Left lobe of liver (tissue), 2 donors: ENCODE data around the gene DUSP11. TPM values are rescaled to one million over a fixed set of nuclear protein-coding genes. Genes with fewer than 3 reads are reported as not detected.
A peak's percentile ranks its signal among the peaks of the same experiment; 100 is the strongest.
"Not testable (repeated sequence)": the region's sequence is repeated elsewhere in the genome, so short reads cannot be mapped to it uniquely, and the experiment has no call there.

Source experiments
- ATAC-seq: fragments of 200-7000 bp; cut with Tn5 transposase; one replicate; pipeline ENCODE4 v1.9.1; 2020; ENCODE audit warnings: mild to moderate bottlenecking, moderate library complexity
- DNase-seq: peaks from one replicate; pipeline ENCODE4 v3.0.0-alpha.2; 2020; ENCODE audit warnings: low spot score
- total RNA-seq: library from RNA; stranded (reverse); gene quantifications from one replicate; pipeline ENCODE4 v1.2.1, GENCODE V29; 2021
- donor health status: DM: no; HTN: no; CAD: no; lungs with moderate emphysema.
- donor health status: DM: no; HTN: yes; CAD: no.

DUSP11 gene
- total RNA-seq, 1 donor from 2014 or later = 6.5 TPM

- ATAC-seq = no peak
- no peak for DNase-seq
Observed at GRCh38 chr2:73776381-73776780, 3.5 kb downstream of the DUSP11 start.

GRCh38 chr2:73772819-73773218, 7.1 kb downstream of the DUSP11 start:
- DNase-seq (no peak), ATAC-seq (no peak)

- no peak for ATAC-seq
- no peak for DNase-seq
Observed at GRCh38 chr2:73770725-73771124, 9.2 kb downstream of the DUSP11 start.

- ATAC-seq (no peak), DNase-seq (no peak)
Observed at GRCh38 chr2:73766994-73767393, 12.9 kb downstream of the DUSP11 start.

- DNase-seq (no peak), ATAC-seq (no peak)
Observed at GRCh38 chr2:73766349-73766748, 13.6 kb downstream of the DUSP11 start.

GRCh38 chr2:73764945-73765344, 15.0 kb downstream of the DUSP11 start:
- no peak for ATAC-seq
- DNase-seq = no peak

GRCh38 chr2:73762571-73762970, 17.3 kb downstream of the DUSP11 start:
- ATAC-seq (no peak), DNase-seq (no peak)

GRCh38 chr2:73759904-73760303, 20.0 kb downstream of the DUSP11 start:
- DNase-seq (no peak), ATAC-seq (no peak)

- peak; percentile 78 for DNase-seq
- ATAC-seq = peak; percentile 94
Observed at GRCh38 chr2:73759285-73759764, 20.6 kb downstream of the DUSP11 start.

GRCh38 chr2:73754332-73754731, 25.6 kb downstream of the DUSP11 start:
- not testable (repeated sequence) for DNase-seq, ATAC-seq

GRCh38 chr2:73749314-73749713, 30.6 kb downstream of the DUSP11 start:
- DNase-seq (no peak), ATAC-seq (peak; percentile 51)

GRCh38 chr2:73746877-73747208, 33.1 kb downstream of the DUSP11 start:
- no peak for DNase-seq
- ATAC-seq = no peak

GRCh38 chr2:73746015-73746876, 33.7 kb downstream of the DUSP11 start:
- DNase-seq (no peak), ATAC-seq (no peak)

- ATAC-seq (no peak), DNase-seq (peak; percentile 7)
Observed at GRCh38 chr2:73740767-73741166, 39.1 kb downstream of the DUSP11 start.

- DNase-seq = peak; percentile 7
Observed at GRCh38 chr2:73739101-73739500, 40.8 kb downstream of the DUSP11 start.

GRCh38 chr2:73736855-73737779, 42.8 kb downstream of the DUSP11 start, which contains the start of gene TPRKB:
Gene TPRKB, minus strand, starts transcription at chr2:73737345. Its CDS starts 2,776 bp downstream, at chr2:73734569.
- peak; percentile 100 for ATAC-seq

More at GRCh38 chr2:73739101-73739500, 40.8 kb downstream of the DUSP11 start:
- no peak for ATAC-seq

GRCh38 chr2:73736378-73736777, 43.5 kb downstream of the DUSP11 start:
- DNase-seq (no peak), ATAC-seq (no peak)

More at GRCh38 chr2:73736855-73737779, 42.8 kb downstream of the DUSP11 start, which contains the start of gene TPRKB:
- peak; percentile 97 for DNase-seq

- DNase-seq (no peak), ATAC-seq (peak; percentile 48)
Observed at GRCh38 chr2:73730810-73731209, 49.1 kb downstream of the DUSP11 start.

GRCh38 chr2:73728711-73729110, 51.2 kb downstream of the DUSP11 start:
- DNase-seq (peak; percentile 41), ATAC-seq (no peak)

- no peak for ATAC-seq
- no peak for DNase-seq
Observed at GRCh38 chr2:73728043-73728442, 51.9 kb downstream of the DUSP11 start.

- not testable (repeated sequence) for DNase-seq, ATAC-seq
Observed at GRCh38 chr2:73726657-73727056, 53.2 kb downstream of the DUSP11 start.
